Body of pancreas (tissue), 4 donors: Measurements from ENCODE around the gene CADM1. TPM values are rescaled to one million over a fixed set of nuclear protein-coding genes. Genes with fewer than 3 reads are reported as not detected.

ENCODE experiments used
- ATAC-seq: fragments of 150-250 bp; one replicate; pipeline ENCODE4 v1.9.1; 2016
- DNase-seq, 4 donors: peaks; one replicate each; pipeline ENCODE4 v3.0.0-alpha.2; 2019
- H3K27ac ChIP-seq, 4 donors: fragments of 200-600 bp; sonication (generic); 1 replicate in 3 of 4; 2 replicates in 1 of 4; pipeline versions ENCODE4 v1.5.1 to v1.6.1; 2016 to 2019; ENCODE audit warnings: mild to moderate bottlenecking in 1 of 4, mixed read lengths in 1 of 4, moderate library complexity in 1 of 4
- H3K27me3 ChIP-seq, 2 donors: fragments of 200-600 bp; sonication (generic); one replicate each; pipeline ENCODE4 v1.6.0; 2016; ENCODE audit warnings: mild to moderate bottlenecking in 1 of 2
- H3K36me3 ChIP-seq, 2 donors: fragments of 200-600 bp; sonication (generic); replicated peaks in 1 of 2; 2 replicates each; pipeline ENCODE4 v1.5.1; 2016; ENCODE audit warnings: low read depth in 2 of 2; ENCODE audit not compliant: insufficient read depth in 1 of 2
- H3K4me1 ChIP-seq: fragments of 200-600 bp; sonication (generic); one replicate; pipeline ENCODE4 v1.6.0; 2016
- H3K4me3 ChIP-seq, 2 donors: fragments of 200-600 bp; sonication (generic); 1 replicate in 1 of 2; 2 replicates in 1 of 2; pipeline ENCODE4 v1.5.1; 2016 to 2019
- H3K9me3 ChIP-seq, 3 donors: fragments of 200-600 bp; sonication (generic); 1 replicate in 2 of 3; 2 replicates in 1 of 3; pipeline ENCODE4 v1.5.1; 2016
- CTCF ChIP-seq, 7 experiments: fragments of 450-650 bp in 4 of 7; fragments of 200-600 bp in 3 of 7; sonication (generic) in 3 of 7; IDR thresholded peaks; one replicate each; pipeline ENCODE4 v1.5.1; 2016 to 2019; ENCODE audit warnings: antibody characterized with exemption in 7 of 7
- POLR2A ChIP-seq, 3 donors: fragments of 450-650 bp; IDR thresholded peaks; one replicate each; pipeline ENCODE4 v1.6.1; 2016; ENCODE audit warnings: antibody characterized with exemption in 3 of 3, mild to moderate bottlenecking in 2 of 3
- WGBS, 2 donors: methylation state at CpG; one replicate each; pipeline ENCODE4 v1.1.5; 2017; 5-methylcytosine and 5-hydroxymethylcytosine counted together
- intact Hi-C: fragments of 100-400 bp; cut with DNase I; formaldehyde crosslinking; loops from one replicate; pipeline ENCODE4 v1.15.1; 2023
- total RNA-seq, 2 donors: library from RNA; depleted of rRNA; stranded (reverse); fragments of >200 nt; gene quantifications; one replicate each; pipeline ENCODE4 v1.1.0, GENCODE V29; 2016

The CADM1 gene
- total RNA-seq, 2 donors from 2014 or later: 12.5 to 13.7 TPM

- DNase-seq (no peak), ATAC-seq (no peak)
- Histone ChIP-seq H3K36me3 (no peaks in the 10 kb centered on the region), H3K4me3 (no peak overlapping the region), H3K27ac (no peak overlapping the region), H3K27me3 (no peaks in the 10 kb centered on the region), H3K9me3 (no peaks in the 10 kb centered on the region), H3K4me1 (no peaks in the 10 kb centered on the region)
- 41 to 47% methylated on average over 4 of the region's 4 CpGs for WGBS, 2 donors
- TF ChIP-seq CTCF (IDR thresholded peaks at IDR 0.05): no peak
- no peak for TF ChIP-seq POLR2A (IDR thresholded peaks at IDR 0.05)
- intact Hi-C loops: no loop called here
These were observed 255.1 kb downstream of the CADM1 start for GRCh38 chr11:115249061-115249578.

- intact Hi-C loops: no loop called here
- no peak for TF ChIP-seq POLR2A (IDR thresholded peaks at IDR 0.05)
- no peak for TF ChIP-seq CTCF (IDR thresholded peaks at IDR 0.05)
- no peak overlapping the region for H3K4me3 ChIP-seq
- no peaks in the 10 kb centered on the region for H3K27me3 ChIP-seq
- WGBS, 2 donors: 53 to 55% methylated on average over 1 of the region's 1 CpG
- H3K27ac ChIP-seq: no peak overlapping the region
- no peaks in the 10 kb centered on the region for H3K9me3 ChIP-seq
- H3K36me3 ChIP-seq: no peaks in the 10 kb centered on the region
- no peak for DNase-seq
- H3K4me1 ChIP-seq: no peaks in the 10 kb centered on the region
- ATAC-seq: no peak
These were observed 256.3 kb downstream of the CADM1 start for GRCh38 chr11:115247953-115248352.

- no peak for ATAC-seq
- H3K27me3 ChIP-seq: no peaks in the 10 kb centered on the region
- no peaks in the 10 kb centered on the region for H3K36me3 ChIP-seq
- H3K27ac ChIP-seq: no peak overlapping the region
- DNase-seq: no peak
- TF ChIP-seq POLR2A (IDR thresholded peaks at IDR 0.05) (no peak), CTCF (IDR thresholded peaks at IDR 0.05) (no peak)
- H3K4me3 ChIP-seq: no peak overlapping the region
- no peaks in the 10 kb centered on the region for H3K4me1 ChIP-seq
- no peaks in the 10 kb centered on the region for H3K9me3 ChIP-seq
- intact Hi-C loops: no loop called here
These were observed 256.9 kb downstream of the CADM1 start for GRCh38 chr11:115247361-115247760.

- Histone ChIP-seq H3K4me1 (no peaks in the 10 kb centered on the region), H3K4me3 (no peak overlapping the region), H3K27ac (no peak overlapping the region), H3K27me3 (no peaks in the 10 kb centered on the region), H3K36me3 (no peaks in the 10 kb centered on the region), H3K9me3 (no peaks in the 10 kb centered on the region)
- no peak for DNase-seq
- TF ChIP-seq POLR2A (IDR thresholded peaks at IDR 0.05): no peak
- TF ChIP-seq CTCF (IDR thresholded peaks at IDR 0.05): no peak
- intact Hi-C loops: no loop called here
- no peak for ATAC-seq
- 73 to 75% methylated on average over 7 of the region's 7 CpGs for WGBS, 2 donors
These were observed 259.5 kb downstream of the CADM1 start for GRCh38 chr11:115244758-115245157.

GRCh38 chr11:115244296-115244695 lies 259.9 kb downstream of the CADM1 start:
- Histone ChIP-seq H3K27ac (no peak overlapping the region), H3K4me3 (no peak overlapping the region), H3K9me3 (no peaks in the 10 kb centered on the region), H3K36me3 (no peaks in the 10 kb centered on the region), H3K27me3 (no peaks in the 10 kb centered on the region), H3K4me1 (no peaks in the 10 kb centered on the region)
- DNase-seq (no peak), ATAC-seq (no peak)
- TF ChIP-seq POLR2A (IDR thresholded peaks at IDR 0.05) (no peak), CTCF (IDR thresholded peaks at IDR 0.05) (no peak)
- intact Hi-C loops: no loop called here
- 65% methylated on average over 5 of the region's 5 CpGs for WGBS, 2 donors
